ENCODE results near the gene ZBTB44. TPM values are rescaled to one million over a fixed set of nuclear protein-coding genes. Genes with fewer than 3 reads are reported as not detected.
"Not testable (repeated sequence)": the region's sequence is repeated elsewhere in the genome, so short reads cannot be mapped to it uniquely, and the experiment has no call there.

Gene ZBTB44
- total and polyA plus RNA-seq, 4 donors = 4.7 to 33.9 (median 17.0) TPM

- Histone ChIP-seq H3K9ac (ENCODE audit: low read depth in 1 of 2, low read length in 2 of 2) (no peak overlapping the region), H3K27me3 (ENCODE audit: control insufficient read depth in 4 of 4, insufficient read depth in 4 of 4, low read length in 3 of 4) (no peaks in the 10 kb centered on the region), H3K4me1 (ENCODE audit: control insufficient read depth in 4 of 4, insufficient read depth in 4 of 4, low read length in 3 of 4) (peaks cover 0 to 7% (median 7%) of the 10 kb centered on the region in 4 donors), H3K36me3 (ENCODE audit: control insufficient read depth in 4 of 4, insufficient read depth in 3 of 4, low read depth in 1 of 4, low read length in 3 of 4) (no peaks in the 10 kb centered on the region), H3K27ac (ENCODE audit: low read depth in 1 of 2, low read length in 2 of 2) (no peak overlapping the region), H3K9me3 (ENCODE audit: control insufficient read depth in 4 of 4, low read length in 3 of 4) (no peaks in the 10 kb centered on the region), H3K4me3 (ENCODE audit: low read depth in 1 of 3, low read length in 3 of 3) (no peak overlapping the region)
- 96% methylated on average over 27 of the region's 27 CpGs for WGBS
- TF ChIP-seq HNF4G (IDR thresholded peaks at IDR 0.05) (no peak), REST (IDR thresholded peaks at IDR 0.05) (no peak)
- no peak for DNase-seq (ENCODE audit: low spot score)
Measured at GRCh38 chr11:130197386-130198035, 117.2 kb downstream of the ZBTB44 start.

- WGBS = 94% methylated on average over 21 of the region's 21 CpGs
- Histone ChIP-seq H3K36me3 (ENCODE audit: control insufficient read depth in 4 of 4, insufficient read depth in 3 of 4, low read depth in 1 of 4, low read length in 3 of 4) (no peaks in the 10 kb centered on the region), H3K9me3 (ENCODE audit: control insufficient read depth in 4 of 4, low read length in 3 of 4) (no peaks in the 10 kb centered on the region), H3K4me1 (ENCODE audit: control insufficient read depth in 4 of 4, insufficient read depth in 4 of 4, low read length in 3 of 4) (peaks cover 0 to 11% (median 7%) of the 10 kb centered on the region in 4 donors), H3K27ac (ENCODE audit: low read depth in 1 of 2, low read length in 2 of 2) (no peak overlapping the region), H3K4me3 (ENCODE audit: low read depth in 1 of 3, low read length in 3 of 3) (no peak overlapping the region), H3K9ac (ENCODE audit: low read depth in 1 of 2, low read length in 2 of 2) (no peak overlapping the region), H3K27me3 (ENCODE audit: control insufficient read depth in 4 of 4, insufficient read depth in 4 of 4, low read length in 3 of 4) (no peaks in the 10 kb centered on the region)
- no peak for TF ChIP-seq RAD21 (IDR thresholded peaks at IDR 0.05)
- DNase-seq (ENCODE audit: low spot score) = no peak
Measured at GRCh38 chr11:130194241-130195023, 120.3 kb downstream of the ZBTB44 start.

GRCh38 chr11:130193551-130193950 is 121.2 kb downstream of the ZBTB44 start:
- not testable (repeated sequence) for H3K9ac ChIP-seq (ENCODE audit: low read depth in 1 of 2, low read length in 2 of 2); H3K27me3 ChIP-seq (ENCODE audit: control insufficient read depth in 4 of 4, insufficient read depth in 4 of 4, low read length in 3 of 4); H3K9me3 ChIP-seq (ENCODE audit: control insufficient read depth in 4 of 4, low read length in 3 of 4); DNase-seq (ENCODE audit: low spot score); H3K27ac ChIP-seq (ENCODE audit: low read depth in 1 of 2, low read length in 2 of 2); H3K4me3 ChIP-seq (ENCODE audit: low read depth in 1 of 3, low read length in 3 of 3); H3K36me3 ChIP-seq (ENCODE audit: control insufficient read depth in 4 of 4, insufficient read depth in 3 of 4, low read depth in 1 of 4, low read length in 3 of 4)
- H3K4me1 ChIP-seq (ENCODE audit: control insufficient read depth in 4 of 4, insufficient read depth in 4 of 4, low read length in 3 of 4) = peaks cover 0 to 15% (median 7%) of the 10 kb centered on the region in 4 donors
- 89% methylated on average over 14 of the region's 14 CpGs for WGBS
- peak in 1 of 2 donors; percentile 9 for TF ChIP-seq RXRA (IDR thresholded peaks at IDR 0.05)

GRCh38 chr11:130192845-130193267 is 121.9 kb downstream of the ZBTB44 start:
- no peak for DNase-seq (ENCODE audit: low spot score)
- H3K4me3 ChIP-seq (ENCODE audit: low read depth in 1 of 3, low read length in 3 of 3) = no peak overlapping the region
- WGBS = 34% methylated on average over 4 of the region's 4 CpGs
- H3K4me1 ChIP-seq (ENCODE audit: control insufficient read depth in 4 of 4, insufficient read depth in 4 of 4, low read length in 3 of 4) = peaks cover 0 to 15% (median 7%) of the 10 kb centered on the region in 4 donors
- no peaks in the 10 kb centered on the region for H3K27me3 ChIP-seq (ENCODE audit: control insufficient read depth in 4 of 4, insufficient read depth in 4 of 4, low read length in 3 of 4)
- H3K36me3 ChIP-seq (ENCODE audit: control insufficient read depth in 4 of 4, insufficient read depth in 3 of 4, low read depth in 1 of 4, low read length in 3 of 4) = no peaks in the 10 kb centered on the region
- H3K27ac ChIP-seq (ENCODE audit: low read depth in 1 of 2, low read length in 2 of 2) = no peak overlapping the region
- TF ChIP-seq HNF4G (IDR thresholded peaks at IDR 0.05) = peak; percentile 67
- no peak for TF ChIP-seq ZBTB33 (IDR thresholded peaks at IDR 0.05)
- TF ChIP-seq SP1 (IDR thresholded peaks at IDR 0.05) = peak; percentile 84
- peak; percentile 50 to 60 for TF ChIP-seq RXRA (IDR thresholded peaks at IDR 0.05)
- TF ChIP-seq RAD21 (IDR thresholded peaks at IDR 0.05) = peak in 1 of 2 donors; percentile 18
- peak; percentile 15 for TF ChIP-seq FOXA2 (IDR thresholded peaks at IDR 0.05)
- TF ChIP-seq HNF4A (conservative IDR thresholded peaks at IDR 0.05) = peak; percentile 80 to 90
- no peak for TF ChIP-seq CTCF (IDR thresholded peaks at IDR 0.05; ENCODE audit: low read depth, low read length, missing input control)
- H3K9ac ChIP-seq (ENCODE audit: low read depth in 1 of 2, low read length in 2 of 2) = no peak overlapping the region
- no peaks in the 10 kb centered on the region for H3K9me3 ChIP-seq (ENCODE audit: control insufficient read depth in 4 of 4, low read length in 3 of 4)
